Stimulated activated CD8-positive, alpha-beta memory T cell treated with anti-CD3 and anti-CD28 coated beads, Interleukin-7, amount 100 ng/mL, for 48 hours (primary cell): ENCODE results near the gene H1-8.
A peak's percentile ranks its signal among the peaks of the same experiment; 100 is the strongest.
"Not testable (repeated sequence)": the region's sequence is repeated elsewhere in the genome, so short reads cannot be mapped to it uniquely, and the experiment has no call there.

Source experiments
- DNase-seq, 2 donors: peaks; one replicate each; pipeline ENCODE4 v3.0.0-alpha.2; 2020; ENCODE audit warnings: low read depth in 1 of 2; ENCODE audit errors: extremely low read depth in 1 of 2

Gene H1-8

GRCh38 chr3:129514563-129514962 lies 28.4 kb upstream of the H1-8 start:
- DNase-seq, result no peak

GRCh38 chr3:129515108-129515820 lies 27.7 kb upstream of the H1-8 start:
- DNase-seq, result not testable (repeated sequence)

GRCh38 chr3:129515821-129516432 lies 27.0 kb upstream of the H1-8 start:
- DNase-seq, result not testable (repeated sequence)

- DNase-seq, result no peak
Observed at GRCh38 chr3:129517516-129517915, 25.5 kb upstream of the H1-8 start.

GRCh38 chr3:129518038-129518561 lies 24.9 kb upstream of the H1-8 start:
- no peak for DNase-seq

- DNase-seq, result no peak
Observed at GRCh38 chr3:129518581-129518980, 24.4 kb upstream of the H1-8 start.

- no peak for DNase-seq
Observed at GRCh38 chr3:129519449-129519848, 23.5 kb upstream of the H1-8 start.

GRCh38 chr3:129519896-129520715 lies 22.9 kb upstream of the H1-8 start:
- no peak for DNase-seq

- DNase-seq, result no peak
Observed at GRCh38 chr3:129520960-129521359, 22.0 kb upstream of the H1-8 start.

GRCh38 chr3:129521611-129522010 lies 21.4 kb upstream of the H1-8 start:
- no peak for DNase-seq

GRCh38 chr3:129522953-129523352 lies 20.0 kb upstream of the H1-8 start:
- DNase-seq, result no peak

- no peak for DNase-seq
Observed at GRCh38 chr3:129524081-129524480, 18.9 kb upstream of the H1-8 start.

GRCh38 chr3:129525341-129525968 lies 17.5 kb upstream of the H1-8 start:
- peak in 1 of 2 donors; percentile 10 for DNase-seq

- DNase-seq, result no peak
Observed at GRCh38 chr3:129526121-129526900, 16.7 kb upstream of the H1-8 start.

GRCh38 chr3:129527262-129527661 lies 15.7 kb upstream of the H1-8 start:
- DNase-seq, result no peak

GRCh38 chr3:129528589-129529100 lies 14.3 kb upstream of the H1-8 start, which contains the start of gene RHO:
Gene RHO, plus strand, starts transcription at chr3:129528639. Its CDS starts 95 bp downstream, at chr3:129528734.
- no peak for DNase-seq

GRCh38 chr3:129529436-129530210 lies 13.4 kb upstream of the H1-8 start:
- DNase-seq, result no peak

GRCh38 chr3:129530251-129530791 lies 12.7 kb upstream of the H1-8 start:
- DNase-seq, result no peak

- no peak for DNase-seq
Observed at GRCh38 chr3:129530821-129531220, 12.2 kb upstream of the H1-8 start.
